ENCODE measurements around the gene CEP170.

Gene CEP170

GRCh38 chr1:243244432-243244841, 10.6 kb downstream of the CEP170 start:
- peak overlapping the region; percentile 63 for H3K4me3 ChIP-seq (ENCODE audit: low read depth, low read length)
- DNase-seq (ENCODE audit: low read depth), result peak; percentile 52
- TF ChIP-seq, protein P1, sequence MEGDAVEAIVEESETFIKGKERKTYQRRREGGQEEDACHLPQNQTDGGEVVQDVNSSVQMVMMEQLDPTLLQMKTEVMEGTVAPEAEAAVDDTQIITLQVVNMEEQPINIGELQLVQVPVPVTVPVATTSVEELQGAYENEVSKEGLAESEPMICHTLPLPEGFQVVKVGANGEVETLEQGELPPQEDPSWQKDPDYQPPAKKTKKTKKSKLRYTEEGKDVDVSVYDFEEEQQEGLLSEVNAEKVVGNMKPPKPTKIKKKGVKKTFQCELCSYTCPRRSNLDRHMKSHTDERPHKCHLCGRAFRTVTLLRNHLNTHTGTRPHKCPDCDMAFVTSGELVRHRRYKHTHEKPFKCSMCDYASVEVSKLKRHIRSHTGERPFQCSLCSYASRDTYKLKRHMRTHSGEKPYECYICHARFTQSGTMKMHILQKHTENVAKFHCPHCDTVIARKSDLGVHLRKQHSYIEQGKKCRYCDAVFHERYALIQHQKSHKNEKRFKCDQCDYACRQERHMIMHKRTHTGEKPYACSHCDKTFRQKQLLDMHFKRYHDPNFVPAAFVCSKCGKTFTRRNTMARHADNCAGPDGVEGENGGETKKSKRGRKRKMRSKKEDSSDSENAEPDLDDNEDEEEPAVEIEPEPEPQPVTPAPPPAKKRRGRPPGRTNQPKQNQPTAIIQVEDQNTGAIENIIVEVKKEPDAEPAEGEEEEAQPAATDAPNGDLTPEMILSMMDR (IDR thresholded peaks at IDR 0.05; ENCODE audit: insufficient read depth, low read depth, low read length, missing control alignments), result no peak

DNA sequence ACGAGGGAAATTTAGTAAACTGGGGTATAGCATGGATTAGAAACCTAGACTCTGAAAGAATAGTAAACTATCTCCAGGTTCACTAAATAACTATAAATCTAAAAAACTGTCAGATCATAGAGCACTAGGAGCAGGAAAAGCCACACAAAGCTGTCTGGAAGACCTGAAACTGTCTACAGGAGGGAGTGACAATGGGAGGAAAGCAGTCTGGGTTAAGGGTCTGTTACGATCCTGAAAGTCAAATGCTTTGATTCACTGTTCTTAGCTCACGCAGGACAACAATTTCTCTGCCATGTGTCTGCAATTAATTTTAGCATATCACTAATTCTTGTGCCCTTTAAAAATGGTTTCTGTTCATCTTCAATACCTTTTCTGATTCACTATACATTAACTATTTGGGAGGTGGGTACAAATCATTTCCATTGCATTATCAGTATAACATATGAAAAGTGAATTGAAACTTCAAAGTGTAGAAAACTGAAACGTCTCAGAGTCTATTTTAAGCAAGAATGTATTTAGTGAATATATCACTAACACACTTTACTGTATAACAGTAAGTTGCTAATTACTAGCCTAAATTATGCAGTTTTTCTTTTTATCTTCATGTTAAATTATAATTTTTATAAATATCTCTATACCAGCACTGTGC, 18.4 kb downstream of the CEP170 start:
- DNase-seq (ENCODE audit: low read depth), result no peak
- TF ChIP-seq, protein P1 (IDR thresholded peaks at IDR 0.05; ENCODE audit: insufficient read depth, low read depth, low read length, missing control alignments), result no peak
- H3K4me3 ChIP-seq (ENCODE audit: low read depth, low read length), result no peak overlapping the region

- H3K4me3 ChIP-seq (ENCODE audit: low read depth, low read length), result no peak overlapping the region
- no peak for DNase-seq (ENCODE audit: low read depth)
- TF ChIP-seq, protein P1 (IDR thresholded peaks at IDR 0.05; ENCODE audit: insufficient read depth, low read depth, low read length, missing control alignments), result no peak
These were observed 20.0 kb downstream of the CEP170 start for GRCh38 chr1:243234978-243235647.

GRCh38 chr1:243233908-243234307, 21.2 kb downstream of the CEP170 start:
- TF ChIP-seq, protein P1 (IDR thresholded peaks at IDR 0.05; ENCODE audit: insufficient read depth, low read depth, low read length, missing control alignments), result no peak
- no peak for DNase-seq (ENCODE audit: low read depth)
- H3K4me3 ChIP-seq (ENCODE audit: low read depth, low read length), result no peak overlapping the region

DNA sequence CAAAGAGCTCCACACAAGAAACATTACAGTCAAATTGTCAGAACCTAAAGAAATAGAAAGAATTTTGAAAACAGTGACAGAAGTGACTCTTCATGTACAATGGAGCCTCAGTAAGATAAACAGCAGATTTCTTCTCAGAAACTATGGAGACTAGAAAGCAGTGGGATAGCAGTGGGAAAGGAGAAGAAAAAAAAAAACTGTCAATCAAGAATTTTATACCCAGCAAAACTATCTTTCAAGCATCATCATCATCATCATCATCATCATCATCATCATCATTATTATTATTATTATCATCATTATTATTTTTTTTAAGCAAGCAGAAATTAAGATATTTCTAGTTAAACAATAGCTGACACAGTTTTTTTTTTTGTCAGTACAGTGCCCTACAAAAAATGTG, 24.2 kb downstream of the CEP170 start:
- no peak for DNase-seq (ENCODE audit: low read depth)
- TF ChIP-seq, protein P1 (IDR thresholded peaks at IDR 0.05; ENCODE audit: insufficient read depth, low read depth, low read length, missing control alignments), result no peak
- no peak overlapping the region for H3K4me3 ChIP-seq (ENCODE audit: low read depth, low read length)

- H3K4me3 ChIP-seq (ENCODE audit: low read depth, low read length), result no peak overlapping the region
- TF ChIP-seq, protein P1 (IDR thresholded peaks at IDR 0.05; ENCODE audit: insufficient read depth, low read depth, low read length, missing control alignments), result no peak
- no peak for DNase-seq (ENCODE audit: low read depth)
These were observed 25.6 kb downstream of the CEP170 start for GRCh38 chr1:243229526-243229925.

All from GM12865 (cell line).